Measurements from ENCODE around the gene SIRPD.
"Not testable (repeated sequence)": the region's sequence is repeated elsewhere in the genome, so short reads cannot be mapped to it uniquely, and the experiment has no call there.

SIRPD gene

DNA sequence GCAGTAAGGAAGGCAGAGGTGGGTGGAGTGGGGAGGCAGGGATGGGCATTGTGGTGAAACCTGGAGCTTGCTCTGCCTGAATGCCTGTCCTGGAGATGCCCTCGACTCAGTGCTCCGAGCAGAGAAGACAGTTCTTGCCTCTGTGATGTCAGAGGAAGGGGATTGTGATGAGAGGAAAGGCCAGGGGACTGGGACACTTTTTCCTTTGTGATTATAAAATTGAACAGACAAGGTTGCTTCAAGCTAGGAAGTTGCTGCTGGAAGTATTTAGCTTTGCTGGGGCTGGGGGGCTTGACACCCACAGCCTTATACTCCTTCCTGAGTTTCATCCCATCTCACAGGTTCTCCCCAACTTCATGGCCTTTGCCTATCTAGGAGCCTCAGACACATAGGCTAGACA, at the start of gene SIRPD:
TSS of gene SIRPD (minus strand) at position 101 of the 400 bp plus-strand sequence. CDS start at position 49, 52 bp downstream.
- no peak for DNase-seq (ENCODE audit: low read depth in 3 of 3, low spot score in 1 of 3)

DNA sequence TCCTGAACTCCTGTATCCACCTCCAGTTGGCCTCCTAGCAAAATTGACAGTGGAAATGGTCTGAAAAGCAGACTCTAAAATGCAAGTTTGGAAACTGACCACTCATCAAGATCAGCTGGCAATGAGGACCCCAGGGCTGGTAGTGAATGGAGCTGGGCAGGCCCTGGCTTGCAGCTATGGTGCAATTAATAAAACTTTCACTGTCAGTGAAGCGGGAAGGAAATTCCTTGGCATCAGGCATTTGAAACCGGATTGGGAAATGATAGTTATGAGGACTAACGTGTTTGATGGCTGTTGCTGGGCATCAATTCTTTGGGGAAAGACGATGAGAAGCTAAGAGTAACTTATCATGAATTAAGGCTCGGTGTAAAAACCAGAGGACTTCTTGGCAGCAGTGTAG, 43.2 kb upstream of the SIRPD start:
- DNase-seq (ENCODE audit: low read depth in 3 of 3, low spot score in 1 of 3), result no peak

DNA sequence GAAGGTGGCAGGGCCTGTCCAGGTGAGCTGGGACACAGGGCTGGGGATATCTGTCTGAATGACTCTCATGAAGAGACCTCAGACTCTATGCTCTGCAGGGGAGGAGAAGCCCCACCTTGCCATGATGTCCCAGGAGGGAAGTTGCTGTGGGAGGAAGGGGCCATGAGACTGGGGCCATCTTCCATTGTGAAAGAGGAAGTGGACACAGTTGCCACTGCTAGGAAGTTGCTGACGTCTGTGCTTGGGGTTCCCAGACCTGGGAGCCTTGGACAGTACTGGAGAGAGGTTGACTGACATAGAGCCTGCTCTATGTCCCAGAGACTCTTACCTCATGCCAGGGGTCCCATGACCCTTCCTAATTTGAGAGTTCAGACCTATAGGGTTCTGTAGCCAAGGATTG, 37.8 kb upstream of the SIRPD start:
- no peak for DNase-seq (ENCODE audit: low read depth in 3 of 3, low spot score in 1 of 3)

GRCh38 chr20:1588533-1589460, 31.3 kb upstream of the SIRPD start:
- no peak for DNase-seq (ENCODE audit: low read depth in 3 of 3, low spot score in 1 of 3)

DNA sequence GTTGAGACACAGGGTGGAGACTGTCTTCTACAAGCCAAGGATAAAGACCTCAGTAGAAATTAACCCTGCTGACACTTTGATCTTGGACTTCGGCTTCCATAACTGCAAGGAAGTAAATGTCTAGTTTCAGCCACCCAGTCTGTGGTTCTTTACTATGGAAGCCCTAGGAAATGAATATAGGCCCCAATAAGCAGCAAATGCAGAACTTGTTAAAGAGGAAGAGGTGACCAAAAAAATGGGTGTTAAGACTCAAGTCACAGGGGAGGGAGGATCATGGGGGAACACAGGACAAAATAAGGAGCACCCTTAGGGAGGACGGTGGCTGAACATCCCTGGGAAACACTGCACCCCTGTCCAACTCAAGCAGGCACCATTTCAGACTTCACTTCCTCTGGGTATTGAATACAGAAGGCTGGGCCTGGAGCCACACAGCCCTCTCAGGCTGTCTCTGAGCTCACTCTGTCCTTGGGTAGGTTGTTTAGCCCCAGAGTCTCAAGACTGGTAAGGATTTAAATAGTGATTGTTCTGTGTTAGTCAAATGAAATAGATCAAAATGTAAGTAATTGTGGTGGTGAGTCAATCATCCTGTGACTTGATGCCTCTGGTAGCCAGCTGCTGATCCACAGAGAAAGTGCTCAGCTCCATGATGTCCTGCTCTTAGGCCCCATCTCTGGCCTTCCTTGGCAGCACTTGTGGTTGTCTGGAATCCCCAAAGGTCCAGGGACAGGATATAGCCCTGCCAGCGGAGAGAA, 30.5 kb upstream of the SIRPD start:
- DNase-seq (ENCODE audit: low read depth in 3 of 3, low spot score in 1 of 3), result no peak

DNA sequence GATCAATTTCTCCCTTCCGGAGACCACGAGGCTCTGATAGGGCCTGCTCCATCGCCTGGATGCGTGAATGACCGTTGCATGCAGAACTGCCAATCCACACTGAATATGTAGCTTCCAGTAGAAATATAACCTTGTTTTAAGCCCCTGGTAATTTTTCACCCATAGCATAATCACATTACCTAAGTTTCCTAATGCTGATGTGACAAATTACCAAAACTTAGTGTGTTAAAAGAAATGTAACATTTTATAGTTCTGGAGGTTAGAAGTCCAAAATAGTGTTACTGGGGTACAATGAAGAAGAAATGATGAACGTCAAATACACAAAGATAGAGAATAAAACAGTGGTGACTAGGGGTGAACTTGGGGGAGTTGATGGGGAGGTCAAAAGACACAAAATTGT, 22.0 kb upstream of the SIRPD start:
- DNase-seq (ENCODE audit: low read depth in 3 of 3, low spot score in 1 of 3), result no peak

GRCh38 chr20:1577906-1578305, 20.4 kb upstream of the SIRPD start:
- no peak for DNase-seq (ENCODE audit: low read depth in 3 of 3, low spot score in 1 of 3)

DNA sequence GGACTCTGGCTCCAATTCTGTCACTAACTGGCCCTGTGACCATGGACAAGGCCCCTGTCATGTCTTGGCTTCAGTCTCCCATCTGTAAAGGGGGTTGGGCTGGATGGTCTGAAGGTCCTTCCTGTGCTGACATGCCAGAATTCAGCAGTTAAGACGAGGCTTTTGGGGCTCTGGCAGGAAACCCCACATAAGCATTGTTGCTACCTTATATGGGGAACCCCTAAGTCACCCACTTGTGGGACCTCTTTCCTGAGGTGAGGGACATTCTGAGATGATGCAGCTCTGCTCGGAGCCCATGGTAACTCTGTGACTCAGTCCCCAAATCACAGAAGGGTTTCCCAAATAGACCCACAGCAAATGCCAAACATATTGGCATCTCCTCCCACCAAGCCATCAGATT, 19.8 kb upstream of the SIRPD start:
- not testable (repeated sequence) for DNase-seq (ENCODE audit: low read depth in 3 of 3, low spot score in 1 of 3)

DNA sequence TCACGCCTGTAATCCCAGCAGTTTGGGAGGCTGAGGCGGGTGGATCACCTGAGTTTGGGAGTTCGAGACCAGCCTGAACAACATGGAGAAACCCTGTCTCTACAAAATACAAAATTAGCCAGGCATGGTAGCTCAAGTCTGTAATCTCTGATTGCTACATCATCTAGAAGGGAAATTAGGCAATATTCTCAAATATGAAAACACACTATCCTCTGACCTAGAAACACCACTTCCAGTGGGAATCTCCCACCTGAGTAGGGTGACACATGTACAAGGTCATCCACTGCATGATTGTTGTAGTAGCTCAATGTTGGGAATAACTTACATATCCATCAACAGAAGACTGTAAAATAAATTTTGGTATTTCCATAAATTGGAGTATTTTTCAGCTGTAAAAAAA, 19.1 kb upstream of the SIRPD start:
- no peak for DNase-seq (ENCODE audit: low read depth in 3 of 3, low spot score in 1 of 3)

DNA sequence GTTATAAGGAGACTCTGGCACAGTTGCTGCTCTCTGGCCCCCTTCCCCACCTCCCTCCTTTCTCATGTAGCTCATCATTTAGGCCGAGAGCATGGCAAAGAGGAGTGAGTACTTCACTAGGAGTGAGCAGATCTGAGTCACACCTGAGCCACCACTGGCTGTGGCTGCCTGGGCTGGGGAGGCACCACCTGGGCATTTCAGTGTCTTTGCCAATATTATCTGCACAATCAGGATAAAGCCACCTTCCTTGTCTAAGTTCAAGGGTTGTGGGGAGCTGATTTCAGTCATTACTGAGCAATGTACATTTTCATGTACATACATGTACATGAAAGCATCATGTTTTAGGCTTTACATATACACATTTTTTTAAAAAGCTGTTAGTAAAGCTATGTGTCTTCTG, 18.5 kb upstream of the SIRPD start:
- DNase-seq (ENCODE audit: low read depth in 3 of 3, low spot score in 1 of 3), result not testable (repeated sequence)

GRCh38 chr20:1571583-1571982, 14.1 kb upstream of the SIRPD start:
- DNase-seq (ENCODE audit: low read depth in 3 of 3, low spot score in 1 of 3), result not testable (repeated sequence)

DNA sequence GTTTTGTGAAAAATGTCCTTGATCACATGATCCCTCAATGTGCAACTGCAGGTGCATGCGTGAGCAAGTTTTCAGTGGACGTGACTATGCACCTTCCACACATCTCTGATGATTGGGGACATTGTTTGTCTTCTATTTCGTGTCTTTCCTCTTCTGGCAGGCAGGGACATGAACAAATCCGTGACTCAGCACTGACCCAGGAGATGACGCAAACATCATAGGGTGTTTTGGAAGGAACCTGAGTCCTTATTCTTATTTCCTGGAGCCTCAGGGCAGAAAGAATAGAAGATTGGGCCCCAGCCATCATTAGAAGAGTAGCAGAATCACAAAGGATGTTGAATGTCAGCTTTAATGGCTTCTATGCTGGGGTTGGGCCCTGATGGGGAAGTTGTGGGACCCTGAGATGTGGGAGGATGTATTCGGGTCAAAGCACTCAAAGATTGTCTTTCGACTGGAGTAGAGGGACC, 11.9 kb upstream of the SIRPD start:
- DNase-seq (ENCODE audit: low read depth in 3 of 3, low spot score in 1 of 3), result no peak

DNA sequence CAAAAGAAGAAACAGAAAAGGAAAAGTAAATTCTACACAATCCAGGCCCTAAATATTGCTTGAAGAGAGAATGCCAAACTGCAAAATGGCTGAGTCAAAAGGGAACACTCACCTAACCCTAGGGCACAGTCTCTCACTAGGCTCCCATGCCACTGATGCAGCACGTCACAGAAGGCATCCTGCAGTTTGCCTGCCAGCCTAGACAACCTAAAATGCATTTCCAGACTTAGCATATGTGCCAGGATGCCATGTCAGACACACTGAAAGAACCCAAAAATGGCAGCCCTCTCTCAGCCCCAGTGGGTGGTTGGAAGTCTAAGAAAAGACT, 10.6 kb upstream of the SIRPD start:
- DNase-seq (ENCODE audit: low read depth in 3 of 3, low spot score in 1 of 3), result no peak

- no peak for DNase-seq (ENCODE audit: low read depth in 3 of 3, low spot score in 1 of 3)
These were observed 10.1 kb upstream of the SIRPD start for GRCh38 chr20:1567392-1568162.

DNA sequence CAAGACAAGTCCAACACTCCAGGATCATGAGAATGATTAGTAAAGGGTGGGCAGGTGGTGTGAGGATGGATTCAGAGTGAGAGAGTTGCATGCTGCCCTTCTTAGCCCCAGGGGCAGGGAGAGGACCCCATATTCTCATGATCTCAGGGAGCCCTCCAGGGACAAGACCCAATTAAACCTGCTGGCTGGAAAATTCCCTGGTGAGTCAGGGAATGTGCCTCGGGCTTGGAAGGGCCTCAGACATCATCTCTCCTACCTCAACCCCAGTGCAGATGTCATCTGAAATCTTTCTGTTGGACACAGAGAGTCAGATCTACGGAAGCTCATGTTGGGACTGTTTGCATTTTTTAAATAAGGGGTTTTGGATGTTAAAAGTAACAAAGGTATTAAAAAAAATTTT, 9.2 kb upstream of the SIRPD start:
- no peak for DNase-seq (ENCODE audit: low read depth in 3 of 3, low spot score in 1 of 3)

- DNase-seq (ENCODE audit: low read depth in 3 of 3, low spot score in 1 of 3), result no peak
These were observed 8.0 kb upstream of the SIRPD start for GRCh38 chr20:1565461-1565860.

DNA sequence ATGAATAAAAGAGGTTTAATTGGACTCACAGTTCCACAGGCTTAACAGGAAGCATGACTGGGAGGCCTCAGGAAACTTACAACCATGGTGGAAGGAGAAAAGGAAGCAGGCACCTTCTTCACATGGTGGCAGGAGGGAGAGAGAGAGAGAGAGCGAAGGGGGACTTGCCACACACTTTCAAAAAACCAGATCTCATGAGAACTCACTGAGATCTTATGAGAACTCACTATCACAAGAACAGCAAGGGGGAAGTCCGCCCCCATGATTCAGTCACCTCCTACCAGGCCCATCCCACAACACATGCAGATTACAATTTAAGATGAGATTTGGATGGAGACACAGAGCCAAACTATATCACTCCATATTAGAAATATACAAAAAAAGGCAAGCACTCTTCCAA, 6.1 kb upstream of the SIRPD start:
- no peak for DNase-seq (ENCODE audit: low read depth in 3 of 3, low spot score in 1 of 3)

GRCh38 chr20:1562622-1563021, 5.1 kb upstream of the SIRPD start:
- no peak for DNase-seq (ENCODE audit: low read depth in 3 of 3, low spot score in 1 of 3)

GRCh38 chr20:1561350-1561749, 3.8 kb upstream of the SIRPD start:
- no peak for DNase-seq (ENCODE audit: low read depth in 3 of 3, low spot score in 1 of 3)

DNA sequence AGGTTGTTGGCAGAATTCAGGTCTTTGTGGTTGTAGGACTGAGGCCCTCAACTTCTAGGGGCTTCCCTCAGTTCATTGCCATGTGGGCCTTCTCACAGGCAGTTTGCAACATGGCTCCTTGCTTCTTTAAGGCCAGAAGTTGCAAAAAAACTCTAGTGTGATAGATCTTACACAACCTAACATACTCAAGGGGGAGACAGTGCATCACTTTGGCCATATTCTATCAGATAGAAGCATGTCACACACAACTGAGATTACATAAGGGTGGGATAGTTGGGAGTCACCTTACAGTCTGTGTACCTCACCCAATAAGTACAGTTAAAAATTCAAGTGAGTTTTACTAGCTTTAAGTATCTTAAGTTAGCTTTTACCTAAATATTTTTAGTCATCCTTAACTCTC, 1.6 kb downstream of the SIRPD start:
- DNase-seq (ENCODE audit: low read depth in 3 of 3, low spot score in 1 of 3), result no peak

GRCh38 chr20:1539816-1540419, 17.6 kb downstream of the SIRPD start:
- no peak for DNase-seq (ENCODE audit: low read depth in 3 of 3, low spot score in 1 of 3)

Data from stimulated activated CD4-positive, alpha-beta T cell treated with anti-CD3 and anti-CD28 coated beads, TNF-alpha, amount 100 ng/mL, for 1 hour (primary cell).